SK-N-SH (cell line): ENCODE measurements around the gene RBL2.

Experiments used
- CTCF ChIP-seq: fragments of 200-600 bp; sonication (generic); IDR thresholded peaks from 2 replicates; pipeline ENCODE4 v1.6.1; 2017; ENCODE audit warnings: antibody characterized with exemption, mild to moderate bottlenecking, moderate library complexity
- MXI1 ChIP-seq: IDR thresholded peaks from 2 replicates; pipeline ENCODE4 v1.6.1; 2012; ENCODE audit warnings: mild to moderate bottlenecking, low read depth, low read length, improper control_type of control experiment
- NFIC ChIP-seq: IDR thresholded peaks from 2 replicates; pipeline ENCODE4 v1.4.0; 2012; ENCODE audit warnings: borderline replicate concordance
- NRF1 ChIP-seq: IDR thresholded peaks from 2 replicates; pipeline ENCODE4 v1.6.1; 2012; ENCODE audit warnings: low read depth, mild to moderate bottlenecking, low read length

DNA sequence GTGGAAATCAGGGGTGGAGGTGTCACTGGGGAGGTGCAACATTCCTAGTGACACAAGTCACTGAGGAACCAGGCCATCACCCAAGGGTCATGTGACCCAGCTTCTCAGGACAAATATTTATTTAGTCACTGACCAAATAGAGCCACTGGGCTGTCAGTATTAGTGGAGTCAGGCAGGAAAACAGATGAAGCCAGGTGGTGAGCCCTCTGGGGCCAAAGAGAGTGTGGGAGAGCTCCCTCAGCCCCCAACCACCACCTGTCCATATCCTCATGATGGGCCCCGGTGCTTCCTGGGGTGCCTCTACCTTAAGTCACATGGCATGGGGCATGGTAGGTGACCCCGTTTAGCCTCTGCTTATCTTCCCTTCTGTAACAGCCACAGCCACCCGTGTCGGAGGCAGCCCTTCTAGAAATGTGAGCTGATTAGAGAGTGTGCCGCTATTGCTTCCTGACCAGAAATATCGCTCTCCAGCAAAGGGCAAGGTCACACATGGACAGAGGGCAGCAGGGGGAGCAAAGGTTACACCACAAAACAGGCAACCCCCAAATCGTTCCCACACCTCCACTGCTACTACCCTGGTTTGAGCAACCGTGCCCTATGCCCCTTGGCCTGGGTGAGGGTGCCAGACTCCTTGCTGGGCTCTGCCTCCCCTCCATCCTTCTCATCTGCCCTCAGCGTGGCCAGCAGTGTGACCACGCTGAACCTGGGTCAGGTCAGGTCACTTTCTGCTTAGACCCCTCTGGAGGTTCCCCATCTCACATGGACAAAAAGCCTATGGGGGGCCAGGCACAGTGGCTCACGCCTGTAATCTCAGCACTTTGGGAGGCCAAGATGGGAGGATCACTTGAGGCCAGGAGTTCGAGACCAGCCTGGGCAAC lies 77.4 kb downstream of the RBL2 start:
- TF ChIP-seq MXI1 (no peak), NFIC (no peak), CTCF (no peak), NRF1 (no peak)
